ENCODE data around the gene PTGER1. TPM values are rescaled to one million over a fixed set of nuclear protein-coding genes. Genes with fewer than 3 reads are reported as not detected.
A peak's percentile ranks its signal among the peaks of the same experiment; 100 is the strongest.

PTGER1 gene
- total and polyA plus RNA-seq, 9 of the 15 experiments (the other 6 are each of a cell fraction or from before 2014, with no cell fraction given), result 0.06 to 0.36 (median 0.31) TPM; not detected in 5

GRCh38 chr19:14459703-14460102 lies 15.5 kb downstream of the PTGER1 start:
- WGBS (ENCODE audit: insufficient coverage, low coverage, missing lambda C conversion rate), result 88% methylated on average over 4 of the region's 5 CpGs
- in situ Hi-C loops (cut with MboI), result no loop called here
- H3K9ac ChIP-seq (ENCODE audit: insufficient read depth in 1 of 2, low read depth in 2 of 2, low read length in 2 of 2), result no peak overlapping the region
- H3K4me3 ChIP-seq, result no peak overlapping the region
- no peak overlapping the region for H2AFZ ChIP-seq (ENCODE audit: low read depth, low read length)
- no peak for TF ChIP-seq DIDO1 (tag; IDR thresholded peaks at IDR 0.05; ENCODE audit: low read depth)
- no peak for TF ChIP-seq ZNF347 (CRISPR knock-in tag; IDR thresholded peaks at IDR 0.05; ENCODE audit: low read depth)
- no peak for TF ChIP-seq CTCFL (IDR thresholded peaks at IDR 0.05; ENCODE audit: borderline replicate concordance, insufficient read depth, low read depth, low read length, poor library complexity, severe bottlenecking)
- TF ChIP-seq MTA3 (IDR thresholded peaks at IDR 0.05; ENCODE audit: borderline replicate concordance), result no peak
- no peak for TF ChIP-seq ETV1 (tag; conservative IDR thresholded peaks at IDR 0.05; ENCODE audit: low read depth)
- TF ChIP-seq, protein P1, sequence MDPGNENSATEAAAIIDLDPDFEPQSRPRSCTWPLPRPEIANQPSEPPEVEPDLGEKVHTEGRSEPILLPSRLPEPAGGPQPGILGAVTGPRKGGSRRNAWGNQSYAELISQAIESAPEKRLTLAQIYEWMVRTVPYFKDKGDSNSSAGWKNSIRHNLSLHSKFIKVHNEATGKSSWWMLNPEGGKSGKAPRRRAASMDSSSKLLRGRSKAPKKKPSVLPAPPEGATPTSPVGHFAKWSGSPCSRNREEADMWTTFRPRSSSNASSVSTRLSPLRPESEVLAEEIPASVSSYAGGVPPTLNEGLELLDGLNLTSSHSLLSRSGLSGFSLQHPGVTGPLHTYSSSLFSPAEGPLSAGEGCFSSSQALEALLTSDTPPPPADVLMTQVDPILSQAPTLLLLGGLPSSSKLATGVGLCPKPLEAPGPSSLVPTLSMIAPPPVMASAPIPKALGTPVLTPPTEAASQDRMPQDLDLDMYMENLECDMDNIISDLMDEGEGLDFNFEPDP (CRISPR knock-in tag; IDR thresholded peaks at IDR 0.05), result no peak
- no peak for TF ChIP-seq MIER1 (IDR thresholded peaks at IDR 0.05; ENCODE audit: low read depth)
- TF ChIP-seq, protein P2, sequence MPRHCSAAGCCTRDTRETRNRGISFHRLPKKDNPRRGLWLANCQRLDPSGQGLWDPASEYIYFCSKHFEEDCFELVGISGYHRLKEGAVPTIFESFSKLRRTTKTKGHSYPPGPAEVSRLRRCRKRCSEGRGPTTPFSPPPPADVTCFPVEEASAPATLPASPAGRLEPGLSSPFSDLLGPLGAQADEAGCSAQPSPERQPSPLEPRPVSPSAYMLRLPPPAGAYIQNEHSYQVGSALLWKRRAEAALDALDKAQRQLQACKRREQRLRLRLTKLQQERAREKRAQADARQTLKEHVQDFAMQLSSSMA (CRISPR knock-in tag; IDR thresholded peaks at IDR 0.05), result no peak
- TF ChIP-seq POLR3A (IDR thresholded peaks at IDR 0.05; ENCODE audit: borderline replicate concordance, extremely low read depth, insufficient read depth, insufficient read length), result no peak
- no peak for TF ChIP-seq ZNF282 (CRISPR knock-in tag; IDR thresholded peaks at IDR 0.05)
- no peak for TF ChIP-seq ETS2 (tag; IDR thresholded peaks at IDR 0.05; ENCODE audit: borderline replicate concordance, poor library complexity, severe bottlenecking)
- no peak for TF ChIP-seq ZBTB7A (IDR thresholded peaks at IDR 0.05; ENCODE audit: borderline replicate concordance, control insufficient read depth, low read depth, low read length)
- no peak for TF ChIP-seq PPARD (CRISPR knock-in tag; IDR thresholded peaks at IDR 0.05)
- TF ChIP-seq PRMT5 (CRISPR knock-in tag; IDR thresholded peaks at IDR 0.05), result no peak
- no peak for TF ChIP-seq BHLHE40 (IDR thresholded peaks at IDR 0.05; ENCODE audit: low read length)
- no peak for TF ChIP-seq ZNF143 (CRISPR knock-in tag; IDR thresholded peaks at IDR 0.05)
- H3K4me2 ChIP-seq (ENCODE audit: insufficient read depth, low read length), result no peak overlapping the region
- H3K9me1 ChIP-seq (ENCODE audit: control insufficient read depth, insufficient read depth, low read length), result no peaks in the 10 kb centered on the region
- ATAC-seq (no peak), FAIRE-seq (no peak), DNase-seq (ENCODE audit: extremely low read depth in 1 of 4, low spot score in 3 of 4) (peak in 1 of 4 experiments; percentile 2)
- ChIA-PET CTCF (ENCODE audit: low intra/inter-chr PET ratio) (interaction anchor here (0.6 kb wide), 1 partner anchor 732 kb away, joined by 3 read pairs; no protein-coding TSS in a partner anchor), POLR2A (no interaction called here)
- intact Hi-C loops (cut with micrococcal nuclease), result no loop called here
- H3K79me2 ChIP-seq (ENCODE audit: control insufficient read depth, insufficient read depth, low read length), result no peaks in the 10 kb centered on the region
- BruUV-seq (replicated peaks), result no TSS peak
- peaks cover 0 to 5% of the 10 kb centered on the region in 2 experiments; a peak in 2 of 5 replicates for H3K4me1 ChIP-seq (replicated peaks in 1 of 2; ENCODE audit: control insufficient read depth in 2 of 2, insufficient read depth in 2 of 2, low read length in 2 of 2)
- peaks cover 57% of the 10 kb centered on the region; the same call in 2 of the 3 replicates for H3K36me3 ChIP-seq (ENCODE audit: control insufficient read depth, insufficient read depth, low read length)
- no peaks in the 10 kb centered on the region for H3K9me3 ChIP-seq (replicated peaks; ENCODE audit: control insufficient read depth, insufficient read depth, low read depth, low read length)
- no peaks in the 10 kb centered on the region for H3K27me3 ChIP-seq (ENCODE audit: control insufficient read depth in 2 of 2, insufficient read depth in 2 of 2, low read length in 2 of 2)
- H3K27ac ChIP-seq (ENCODE audit: extremely low read depth, low read depth, low read length), result no peak overlapping the region
- H4K20me1 ChIP-seq (replicated peaks; ENCODE audit: control insufficient read depth, insufficient read depth, low read length), result no peaks in the 10 kb centered on the region
